Measurements from ENCODE around the gene GPR157.
"Not testable (repeated sequence)": the region's sequence is repeated elsewhere in the genome, so short reads cannot be mapped to it uniquely, and the experiment has no call there.

GPR157 gene

GRCh38 chr1:9126511-9126910, 2.4 kb downstream of the GPR157 start:
- Histone ChIP-seq H2AFZ (ENCODE audit: low read depth, low read length) (no peak overlapping the region), H3K27me3 (ENCODE audit: control insufficient read depth in 1 of 2, insufficient read depth in 1 of 2, low read length in 2 of 2) (no peaks in the 10 kb centered on the region), H4K8ac (ENCODE audit: low read length) (no peak overlapping the region), H2AK5ac (ENCODE audit: low read length, severe bottlenecking) (no peak overlapping the region), H2BK5ac (ENCODE audit: low read depth, low read length, poor library complexity, severe bottlenecking) (no peak overlapping the region), H3K79me1 (replicated peaks; ENCODE audit: low read length, poor library complexity, severe bottlenecking) (peaks cover 13% of the 10 kb centered on the region), H3K14ac (ENCODE audit: low read length in 2 of 2) (no peak overlapping the region), H2BK12ac (ENCODE audit: low read length in 2 of 2) (no peak overlapping the region), H3K4ac (ENCODE audit: low read depth in 1 of 2, low read length in 2 of 2) (no peak overlapping the region), H3K9ac (ENCODE audit: low read length) (no peak overlapping the region), H4K91ac (ENCODE audit: low read length) (no peak overlapping the region), H3K27ac (ENCODE audit: low read length, poor library complexity, severe bottlenecking) (no peak overlapping the region), H3K4me2 (ENCODE audit: low read length, poor library complexity, severe bottlenecking) (no peak overlapping the region), H3K4me1 (ENCODE audit: control insufficient read depth, insufficient read depth, low read depth, low read length) (peaks cover 16% of the 10 kb centered on the region), H2BK15ac (ENCODE audit: low read depth, poor library complexity, severe bottlenecking) (no peak overlapping the region), H2BK120ac (ENCODE audit: low read depth, low read length) (no peak overlapping the region), H3K4me3 (ENCODE audit: insufficient read depth in 1 of 2, low read depth in 1 of 2, low read length in 2 of 2) (no peak overlapping the region), H3K18ac (ENCODE audit: low read depth in 1 of 2, low read length in 2 of 2) (no peak overlapping the region), H3K36me3 (ENCODE audit: control insufficient read depth in 1 of 2, insufficient read depth in 2 of 2, low read depth in 1 of 2, low read length in 2 of 2) (no peaks in the 10 kb centered on the region), H3K9me3 (ENCODE audit: control insufficient read depth, low read length) (no peaks in the 10 kb centered on the region), H3K23ac (ENCODE audit: low read length in 2 of 2) (no peak overlapping the region)
- DNase-seq = no peak
- WGBS = 100% methylated on average over 1 of the region's 2 CpGs

GRCh38 chr1:9125847-9126246, 3.1 kb downstream of the GPR157 start:
- not testable (repeated sequence) for H2BK12ac ChIP-seq (ENCODE audit: low read length in 2 of 2); H2BK5ac ChIP-seq (ENCODE audit: low read depth, low read length, poor library complexity, severe bottlenecking); H3K4ac ChIP-seq (ENCODE audit: low read depth in 1 of 2, low read length in 2 of 2); H3K9me3 ChIP-seq (ENCODE audit: control insufficient read depth, low read length); H3K27ac ChIP-seq (ENCODE audit: low read length, poor library complexity, severe bottlenecking); H3K4me2 ChIP-seq (ENCODE audit: low read length, poor library complexity, severe bottlenecking); H2BK120ac ChIP-seq (ENCODE audit: low read depth, low read length); H3K18ac ChIP-seq (ENCODE audit: low read depth in 1 of 2, low read length in 2 of 2); H2BK15ac ChIP-seq (ENCODE audit: low read depth, poor library complexity, severe bottlenecking); H4K8ac ChIP-seq (ENCODE audit: low read length); H3K23ac ChIP-seq (ENCODE audit: low read length in 2 of 2); H3K14ac ChIP-seq (ENCODE audit: low read length in 2 of 2); DNase-seq; H3K9ac ChIP-seq (ENCODE audit: low read length); H4K91ac ChIP-seq (ENCODE audit: low read length); H2AK5ac ChIP-seq (ENCODE audit: low read length, severe bottlenecking); H3K36me3 ChIP-seq (ENCODE audit: control insufficient read depth in 1 of 2, insufficient read depth in 2 of 2, low read depth in 1 of 2, low read length in 2 of 2); H3K4me3 ChIP-seq (ENCODE audit: insufficient read depth in 1 of 2, low read depth in 1 of 2, low read length in 2 of 2); H2AFZ ChIP-seq (ENCODE audit: low read depth, low read length); H3K27me3 ChIP-seq (ENCODE audit: control insufficient read depth in 1 of 2, insufficient read depth in 1 of 2, low read length in 2 of 2)
- WGBS = 91% methylated on average over 9 of the region's 9 CpGs
- peaks cover 13% of the 10 kb centered on the region for H3K79me1 ChIP-seq (replicated peaks; ENCODE audit: low read length, poor library complexity, severe bottlenecking)
- H3K4me1 ChIP-seq (ENCODE audit: control insufficient read depth, insufficient read depth, low read depth, low read length) = peaks cover 16% of the 10 kb centered on the region

GRCh38 chr1:9125325-9125724, 3.6 kb downstream of the GPR157 start:
- H2BK5ac ChIP-seq (ENCODE audit: low read depth, low read length, poor library complexity, severe bottlenecking) = no peak overlapping the region
- H3K18ac ChIP-seq (ENCODE audit: low read depth in 1 of 2, low read length in 2 of 2) = no peak overlapping the region
- no peak overlapping the region for H2BK12ac ChIP-seq (ENCODE audit: low read length in 2 of 2)
- no peak overlapping the region for H3K4ac ChIP-seq (ENCODE audit: low read depth in 1 of 2, low read length in 2 of 2)
- H3K9ac ChIP-seq (ENCODE audit: low read length) = no peak overlapping the region
- H4K91ac ChIP-seq (ENCODE audit: low read length) = no peak overlapping the region
- DNase-seq = no peak
- peaks cover 15% of the 10 kb centered on the region for H3K79me1 ChIP-seq (replicated peaks; ENCODE audit: low read length, poor library complexity, severe bottlenecking)
- H4K8ac ChIP-seq (ENCODE audit: low read length) = no peak overlapping the region
- no peak overlapping the region for H2BK120ac ChIP-seq (ENCODE audit: low read depth, low read length)
- no peak overlapping the region for H3K27ac ChIP-seq (ENCODE audit: low read length, poor library complexity, severe bottlenecking)
- H3K9me3 ChIP-seq (ENCODE audit: control insufficient read depth, low read length) = no peaks in the 10 kb centered on the region
- no peak overlapping the region for H2AFZ ChIP-seq (ENCODE audit: low read depth, low read length)
- H3K27me3 ChIP-seq (ENCODE audit: control insufficient read depth in 1 of 2, insufficient read depth in 1 of 2, low read length in 2 of 2) = no peaks in the 10 kb centered on the region
- no peak overlapping the region for H3K4me2 ChIP-seq (ENCODE audit: low read length, poor library complexity, severe bottlenecking)
- H3K4me1 ChIP-seq (ENCODE audit: control insufficient read depth, insufficient read depth, low read depth, low read length) = peaks cover 16% of the 10 kb centered on the region
- H3K14ac ChIP-seq (ENCODE audit: low read length in 2 of 2) = no peak overlapping the region
- WGBS = 97% methylated on average over 4 of the region's 4 CpGs
- no peak overlapping the region for H2AK5ac ChIP-seq (ENCODE audit: low read length, severe bottlenecking)
- H3K23ac ChIP-seq (ENCODE audit: low read length in 2 of 2) = no peak overlapping the region
- no peaks in the 10 kb centered on the region for H3K36me3 ChIP-seq (ENCODE audit: control insufficient read depth in 1 of 2, insufficient read depth in 2 of 2, low read depth in 1 of 2, low read length in 2 of 2)
- H3K4me3 ChIP-seq (ENCODE audit: insufficient read depth in 1 of 2, low read depth in 1 of 2, low read length in 2 of 2) = no peak overlapping the region
- H2BK15ac ChIP-seq (ENCODE audit: low read depth, poor library complexity, severe bottlenecking) = no peak overlapping the region

- DNase-seq; H3K4me3 ChIP-seq (ENCODE audit: insufficient read depth in 1 of 2, low read depth in 1 of 2, low read length in 2 of 2); H2BK120ac ChIP-seq (ENCODE audit: low read depth, low read length); H3K27me3 ChIP-seq (ENCODE audit: control insufficient read depth in 1 of 2, insufficient read depth in 1 of 2, low read length in 2 of 2); H3K23ac ChIP-seq (ENCODE audit: low read length in 2 of 2); H3K36me3 ChIP-seq (ENCODE audit: control insufficient read depth in 1 of 2, insufficient read depth in 2 of 2, low read depth in 1 of 2, low read length in 2 of 2); H3K9me3 ChIP-seq (ENCODE audit: control insufficient read depth, low read length); H3K27ac ChIP-seq (ENCODE audit: low read length, poor library complexity, severe bottlenecking); H2BK5ac ChIP-seq (ENCODE audit: low read depth, low read length, poor library complexity, severe bottlenecking); H3K18ac ChIP-seq (ENCODE audit: low read depth in 1 of 2, low read length in 2 of 2); H3K4ac ChIP-seq (ENCODE audit: low read depth in 1 of 2, low read length in 2 of 2); H2BK12ac ChIP-seq (ENCODE audit: low read length in 2 of 2); H3K14ac ChIP-seq (ENCODE audit: low read length in 2 of 2); H4K91ac ChIP-seq (ENCODE audit: low read length); H2BK15ac ChIP-seq (ENCODE audit: low read depth, poor library complexity, severe bottlenecking); H3K9ac ChIP-seq (ENCODE audit: low read length); H2AFZ ChIP-seq (ENCODE audit: low read depth, low read length); H2AK5ac ChIP-seq (ENCODE audit: low read length, severe bottlenecking); H3K4me2 ChIP-seq (ENCODE audit: low read length, poor library complexity, severe bottlenecking); H4K8ac ChIP-seq (ENCODE audit: low read length): not testable (repeated sequence)
- H3K79me1 ChIP-seq (replicated peaks; ENCODE audit: low read length, poor library complexity, severe bottlenecking) = peaks cover 21% of the 10 kb centered on the region
- 84% methylated on average over 4 of the region's 8 CpGs for WGBS
- peaks cover 13% of the 10 kb centered on the region for H3K4me1 ChIP-seq (ENCODE audit: control insufficient read depth, insufficient read depth, low read depth, low read length)
Observed at GRCh38 chr1:9124389-9124788, 4.5 kb downstream of the GPR157 start.
